HL-60 (cell line): Measurements from ENCODE around the gene CORO1A.
A peak's percentile ranks its signal among the peaks of the same experiment; 100 is the strongest.

Source experiments
- DNase-seq, 2 experiments: peaks; one replicate each; pipeline ENCODE4 v3.0.0-alpha.2; 2010 to 2020; ENCODE audit warnings: low read depth in 1 of 2, low spot score in 1 of 2
- H3K27ac ChIP-seq: fragments of 250-450 bp; sonication (Bioruptor Pico); replicated peaks from 2 replicates; pipeline ENCODE4 v1.5.1; 2020; ENCODE audit warnings: mild to moderate bottlenecking, moderate library complexity
- H3K27me3 ChIP-seq: fragments of 250-450 bp; sonication (Bioruptor Pico); 2 replicates; pipeline ENCODE4 v1.5.1; 2021; ENCODE audit warnings: mild to moderate bottlenecking, moderate library complexity; ENCODE audit not compliant: insufficient read depth, poor library complexity, severe bottlenecking
- H3K4me3 ChIP-seq: replicated peaks from 2 replicates; pipeline ENCODE4 v1.5.1; 2011; ENCODE audit warnings: mild to moderate bottlenecking, control low read depth, low read length; ENCODE audit not compliant: insufficient read depth
- CTCF ChIP-seq: IDR thresholded peaks from one replicate; pipeline ENCODE4 v1.5.1; 2011; ENCODE audit warnings: low read length, control low read depth, inconsistent platforms; ENCODE audit not compliant: insufficient read depth
- GABPA ChIP-seq: IDR thresholded peaks from 2 replicates; pipeline ENCODE4 v1.6.1; 2012; ENCODE audit warnings: low read depth
- POLR2AphosphoS5 ChIP-seq: IDR thresholded peaks from 2 replicates; pipeline ENCODE4 v1.6.1; 2012; ENCODE audit warnings: low read depth
- REST ChIP-seq: IDR thresholded peaks from 2 replicates; pipeline ENCODE4 v1.6.1; 2012; ENCODE audit warnings: low read depth; ENCODE audit not compliant: insufficient replicate concordance
- SPI1 ChIP-seq: IDR thresholded peaks from 2 replicates; pipeline ENCODE4 v1.6.1; 2012; ENCODE audit warnings: low read depth, mild to moderate bottlenecking, borderline replicate concordance

Gene CORO1A

GRCh38 chr16:30139583-30140481, 43.6 kb upstream of the CORO1A start:
- Histone ChIP-seq H3K4me3 (no peak overlapping the region), H3K27ac (peak overlapping the region; percentile 48), H3K27me3 (no peaks in the 10 kb centered on the region)
- TF ChIP-seq REST, result no peak
- TF ChIP-seq GABPA, result no peak
- TF ChIP-seq SPI1, result peak; percentile 96
- no peak for TF ChIP-seq POLR2AphosphoS5
- TF ChIP-seq CTCF, result no peak
- peak in 1 of 2 experiments; percentile 44 for DNase-seq

- no peak for DNase-seq
- TF ChIP-seq SPI1 (no peak), CTCF (no peak), GABPA (no peak), POLR2AphosphoS5 (no peak), REST (no peak)
- no peak overlapping the region for H3K4me3 ChIP-seq
- no peaks in the 10 kb centered on the region for H3K27me3 ChIP-seq
- no peak overlapping the region for H3K27ac ChIP-seq
Measured at GRCh38 chr16:30141750-30142149, 41.7 kb upstream of the CORO1A start.

- TF ChIP-seq GABPA (no peak), CTCF (peak; percentile 14)
- Histone ChIP-seq H3K27me3 (no peaks in the 10 kb centered on the region), H3K4me3 (no peak overlapping the region), H3K27ac (peak overlapping the region; percentile 29; the same call in 1 of the 2 replicates)
- peak; percentile 29 to 71 for DNase-seq
Measured at GRCh38 chr16:30142672-30143346, 40.6 kb upstream of the CORO1A start.
